GM13977 (cell line): ENCODE results near the gene PIM1.
A peak's percentile ranks its signal among the peaks of the same experiment; 100 is the strongest.

Experiments
- DNase-seq: peaks from one replicate; pipeline ENCODE4 v3.0.0; 2012; ENCODE audit warnings: low spot score
- CTCF ChIP-seq: IDR thresholded peaks from 2 replicates; pipeline ENCODE4 v1.5.1; 2012; ENCODE audit warnings: mild to moderate bottlenecking, control low read depth; ENCODE audit not compliant: insufficient read depth; ENCODE audit errors: extremely low read depth, missing control alignments
- in situ Hi-C: fragments of 300-500 bp; cut with MboI; formaldehyde crosslinking; loops from one replicate; pipeline ENCODE4 v1.12.0; 2022; ENCODE audit warnings: low sequenced_read_pairs, low pct_unique_long_range_greater_than_20kb, mixed read lengths, inconsistent platforms; ENCODE audit not compliant: unreplicated experiment

The PIM1 gene

GRCh38 chr6:37131960-37132253 is 38.0 kb upstream of the PIM1 start:
- in situ Hi-C loops, result no loop called here
- TF ChIP-seq CTCF, result no peak
- no peak for DNase-seq

GRCh38 chr6:37134036-37134395 is 35.9 kb upstream of the PIM1 start:
- no peak for TF ChIP-seq CTCF
- in situ Hi-C loops, result no loop called here
- no peak for DNase-seq

GRCh38 chr6:37134396-37135191 is 35.4 kb upstream of the PIM1 start:
- no peak for TF ChIP-seq CTCF
- no peak for DNase-seq
- in situ Hi-C loops, result no loop called here

GRCh38 chr6:37135835-37136694 is 33.9 kb upstream of the PIM1 start:
- TF ChIP-seq CTCF, result no peak
- no peak for DNase-seq
- in situ Hi-C loops, result no loop called here

GRCh38 chr6:37136821-37137200 is 33.1 kb upstream of the PIM1 start:
- in situ Hi-C loops, result no loop called here
- no peak for TF ChIP-seq CTCF
- DNase-seq, result no peak

GRCh38 chr6:37137201-37138090 is 32.5 kb upstream of the PIM1 start:
- TF ChIP-seq CTCF, result no peak
- DNase-seq, result peak; percentile 70
- in situ Hi-C loops, result no loop called here
